OCI-LY7 (cell line): ENCODE measurements around the gene IL17D. TPM values are rescaled to one million over a fixed set of nuclear protein-coding genes. Genes with fewer than 3 reads are reported as not detected.

ENCODE experiments used
- BruUV-seq: library from RNA; stranded (reverse); fragments of 400-500 nt; replicated peaks from 2 replicates; lab custom pipeline; 2021; lab: Mats Ljungman, UMichigan
- CTCF ChIA-PET: fragments of 300-600 bp; sonication (Branson Sonifier 250); formaldehyde crosslinking; loops from one replicate; lab custom pipeline; 2022; ENCODE audit warnings: antibody characterized with exemption; ENCODE audit not compliant: unreplicated experiment; lab: Charles Lee
- POLR2A ChIA-PET: fragments of 300-600 bp; sonication (Branson Sonifier 250); formaldehyde crosslinking; loops from one replicate; lab custom pipeline; 2022; ENCODE audit warnings: antibody characterized with exemption; lab: Charles Lee
- DNase-seq: peaks from one replicate; pipeline ENCODE4 v3.0.0-alpha.2; 2015; ENCODE audit warnings: low spot score
- H2AFZ ChIP-seq: fragments of 200-600 bp; sonication (generic), shearing (Covaris generic); 2 replicates; pipeline ENCODE4 v1.6.1; 2014; ENCODE audit warnings: mild to moderate bottlenecking, antibody characterized with exemption, low read length, moderate library complexity
- H3K27ac ChIP-seq: fragments of 200-600 bp; sonication (generic); 2 replicates; pipeline ENCODE4 v1.5.1; 2014; ENCODE audit warnings: mixed run types, low read depth, mild to moderate bottlenecking, moderate library complexity, low read length, inconsistent platforms; ENCODE audit not compliant: poor library complexity, severe bottlenecking
- H3K36me3 ChIP-seq: fragments of 200-600 bp; sonication (generic); 2 replicates; pipeline ENCODE4 v1.6.1; 2014; ENCODE audit warnings: mild to moderate bottlenecking, antibody characterized with exemption, low read length, moderate library complexity, mixed read lengths; ENCODE audit not compliant: insufficient read depth
- H3K4me1 ChIP-seq: fragments of 200-600 bp; sonication (generic); 2 replicates; pipeline ENCODE4 v1.5.1; 2014; ENCODE audit warnings: mild to moderate bottlenecking, low read length; ENCODE audit not compliant: insufficient read depth, poor library complexity, severe bottlenecking
- H3K4me2 ChIP-seq: fragments of 200-600 bp; sonication (generic); 2 replicates; pipeline ENCODE4 v1.6.1; 2014; ENCODE audit warnings: mild to moderate bottlenecking, low read length
- H3K4me3 ChIP-seq: fragments of 200-600 bp; sonication (generic); 2 replicates; pipeline ENCODE4 v1.5.1; 2014; ENCODE audit warnings: mild to moderate bottlenecking, low read depth, low read length; ENCODE audit not compliant: poor library complexity, severe bottlenecking
- H3K79me2 ChIP-seq: fragments of 200-600 bp; sonication (generic); 2 replicates; pipeline ENCODE4 v1.6.1; 2016; ENCODE audit warnings: low read depth, mild to moderate bottlenecking, low read length, moderate library complexity, mixed read lengths; ENCODE audit not compliant: insufficient read depth
- H3K9me2 ChIP-seq: fragments of 200-600 bp; sonication (generic); 2 replicates; pipeline ENCODE4 v1.6.1; 2016; ENCODE audit warnings: mild to moderate bottlenecking, low read length, mixed read lengths; ENCODE audit not compliant: insufficient read depth
- H3K9me3 ChIP-seq: fragments of 200-600 bp; sonication (generic); 2 replicates; pipeline ENCODE4 v1.6.1; 2014; ENCODE audit warnings: mild to moderate bottlenecking, mixed run types, low read length, mixed read lengths
- H4K20me1 ChIP-seq: fragments of 200-600 bp; sonication (generic); 2 replicates; pipeline ENCODE4 v1.6.1; 2014; ENCODE audit warnings: mild to moderate bottlenecking, antibody characterized with exemption, low read length, moderate library complexity, mixed read lengths; ENCODE audit not compliant: insufficient read depth
- CTCF ChIP-seq: fragments of 200-600 bp; sonication (generic); conservative IDR thresholded peaks from 2 replicates; pipeline ENCODE4 v1.5.1; 2014; ENCODE audit warnings: mild to moderate bottlenecking, antibody characterized with exemption, low read length, moderate library complexity, mixed read lengths
- EZH2phosphoT487 ChIP-seq: fragments of 200-600 bp; sonication (generic); IDR thresholded peaks from 2 replicates; pipeline ENCODE4 v1.6.1; 2018; ENCODE audit warnings: low read depth, borderline replicate concordance, mild to moderate bottlenecking, mixed run types, antibody characterized with exemption, low read length, moderate library complexity, mixed read lengths
- intact Hi-C: fragments of 100-400 bp; cut with micrococcal nuclease; formaldehyde crosslinking; loops from one replicate; pipeline ENCODE4 v1.10.0; 2022; ENCODE audit not compliant: unreplicated experiment
- total RNA-seq, 2 experiments: library from RNA; depleted of rRNA in 1 of 2; stranded (reverse); fragments of >200 nt in 1 of 2; shearing (Covaris generic) in 1 of 2; gene quantifications; 2 replicates each; pipeline ENCODE4 v1.2.3, GENCODE V29; 2014 to 2022

IL17D gene
- total RNA-seq, 2 experiments from 2014 or later: 0.51 to 1.1 TPM

GRCh38 chr13:20767309-20767943 lies 63.9 kb downstream of the IL17D start:
- peaks cover 23% of the 10 kb centered on the region; the same call in 1 of the 2 replicates for H3K9me3 ChIP-seq
- H3K27ac ChIP-seq: no peak overlapping the region
- H4K20me1 ChIP-seq: no peaks in the 10 kb centered on the region
- no peak overlapping the region for H3K4me2 ChIP-seq
- POLR2A ChIA-PET: no interaction called here
- H3K4me1 ChIP-seq: peaks cover 2% of the 10 kb centered on the region
- TF ChIP-seq EZH2phosphoT487: no peak
- TF ChIP-seq CTCF: no peak
- no peaks in the 10 kb centered on the region for H3K79me2 ChIP-seq
- H3K9me2 ChIP-seq: no peaks in the 10 kb centered on the region
- intact Hi-C loops: no loop called here
- CTCF ChIA-PET: no interaction called here
- no TSS peak for BruUV-seq
- H3K4me3 ChIP-seq: no peak overlapping the region
- H3K36me3 ChIP-seq: peaks cover 27% of the 10 kb centered on the region
- no peak for DNase-seq
- no peak overlapping the region for H2AFZ ChIP-seq

- DNase-seq: no peak
- H3K4me1 ChIP-seq: peaks cover 8% of the 10 kb centered on the region
- no peaks in the 10 kb centered on the region for H3K79me2 ChIP-seq
- H3K4me3 ChIP-seq: no peak overlapping the region
- no peaks in the 10 kb centered on the region for H4K20me1 ChIP-seq
- H3K9me2 ChIP-seq: no peaks in the 10 kb centered on the region
- no peak overlapping the region for H3K4me2 ChIP-seq
- ChIA-PET POLR2A (no interaction called here), CTCF (no interaction called here)
- TF ChIP-seq EZH2phosphoT487 (no peak), CTCF (no peak)
- H3K9me3 ChIP-seq: peaks cover 23% of the 10 kb centered on the region; the same call in 1 of the 2 replicates
- peaks cover 27% of the 10 kb centered on the region for H3K36me3 ChIP-seq
- H2AFZ ChIP-seq: no peak overlapping the region
- intact Hi-C loops: no loop called here
- H3K27ac ChIP-seq: no peak overlapping the region
- BruUV-seq: no TSS peak
Measured at GRCh38 chr13:20769091-20769490, 65.6 kb downstream of the IL17D start.

GRCh38 chr13:20769834-20770233 lies 66.3 kb downstream of the IL17D start:
- no peak for DNase-seq
- H2AFZ ChIP-seq: no peak overlapping the region
- H3K4me3 ChIP-seq: no peak overlapping the region
- H3K4me1 ChIP-seq: peaks cover 8% of the 10 kb centered on the region
- no peak overlapping the region for H3K27ac ChIP-seq
- H3K79me2 ChIP-seq: no peaks in the 10 kb centered on the region
- peaks cover 27% of the 10 kb centered on the region for H3K36me3 ChIP-seq
- TF ChIP-seq EZH2phosphoT487: no peak
- TF ChIP-seq CTCF: no peak
- peaks cover 23% of the 10 kb centered on the region; the same call in 1 of the 2 replicates for H3K9me3 ChIP-seq
- H3K9me2 ChIP-seq: no peaks in the 10 kb centered on the region
- POLR2A ChIA-PET: interaction anchor here (1.1 kb wide), 1 partner anchor 10 kb away, joined by 3 read pairs; no protein-coding TSS in a partner anchor
- intact Hi-C loops: loop anchor here (5.0 kb wide), 1 partner anchor 203 kb away; the partner anchor contains the start of gene IFT88
- no peak overlapping the region for H3K4me2 ChIP-seq
- H4K20me1 ChIP-seq: no peaks in the 10 kb centered on the region
- no TSS peak for BruUV-seq
- CTCF ChIA-PET: no interaction called here
